ENCODE measurements around the gene PGBD5. TPM values are rescaled to one million over a fixed set of nuclear protein-coding genes. Genes with fewer than 3 reads are reported as not detected.

PGBD5 gene
- total and polyA plus RNA-seq, 2 experiments from 2014 or later: 0.82 to 2.4 TPM

GRCh38 chr1:230395932-230396331, 30.2 kb downstream of the PGBD5 start:
- no peaks in the 10 kb centered on the region for H3K9me2 ChIP-seq (replicated peaks; ENCODE audit: insufficient read depth)
- no peaks in the 10 kb centered on the region for H3K9me3 ChIP-seq (ENCODE audit: low read depth)
- H3K27ac ChIP-seq: no peak overlapping the region
- no peak overlapping the region for H3K4me3 ChIP-seq
- no peaks in the 10 kb centered on the region for H3K4me1 ChIP-seq (ENCODE audit: insufficient read depth)
- no peaks in the 10 kb centered on the region for H3K79me2 ChIP-seq
- H2AFZ ChIP-seq: no peak overlapping the region
- no peak overlapping the region for H3K4me2 ChIP-seq
- TF ChIP-seq EZH2 (IDR thresholded peaks at IDR 0.05; ENCODE audit: borderline replicate concordance): no peak
- no peak for TF ChIP-seq CTCF (IDR thresholded peaks at IDR 0.05; ENCODE audit: poor library complexity)
- no peak for TF ChIP-seq EZH2phosphoT487 (IDR thresholded peaks at IDR 0.05; ENCODE audit: low read depth, severe bottlenecking, unreplicated experiment)
- no CpG with 5 or more reads among the region's 1 CpG for WGBS (ENCODE audit: low lambda C conversion rate, missing lambda C conversion rate)
- peaks cover 3% of the 10 kb centered on the region for H3K27me3 ChIP-seq
- no peaks in the 10 kb centered on the region for H4K20me1 ChIP-seq (ENCODE audit: insufficient read depth, poor library complexity, severe bottlenecking)
- no peak for DNase-seq (ENCODE audit: low spot score)
- H3K36me3 ChIP-seq (replicated peaks; ENCODE audit: insufficient read depth, low read depth): no peaks in the 10 kb centered on the region

GRCh38 chr1:230394741-230395140, 31.4 kb downstream of the PGBD5 start:
- no CpG with 5 or more reads among the region's 8 CpGs for WGBS (ENCODE audit: low lambda C conversion rate, missing lambda C conversion rate)
- Histone ChIP-seq H3K4me3 (no peak overlapping the region), H3K4me1 (ENCODE audit: insufficient read depth) (no peaks in the 10 kb centered on the region), H2AFZ (no peak overlapping the region), H4K20me1 (ENCODE audit: insufficient read depth, poor library complexity, severe bottlenecking) (no peaks in the 10 kb centered on the region), H3K4me2 (no peak overlapping the region), H3K27ac (no peak overlapping the region), H3K9me3 (ENCODE audit: low read depth) (no peaks in the 10 kb centered on the region), H3K36me3 (replicated peaks; ENCODE audit: insufficient read depth, low read depth) (no peaks in the 10 kb centered on the region), H3K9me2 (replicated peaks; ENCODE audit: insufficient read depth) (no peaks in the 10 kb centered on the region), H3K27me3 (peaks cover 3% of the 10 kb centered on the region), H3K79me2 (no peaks in the 10 kb centered on the region)
- TF ChIP-seq EZH2phosphoT487 (IDR thresholded peaks at IDR 0.05; ENCODE audit: low read depth, severe bottlenecking, unreplicated experiment) (no peak), EZH2 (IDR thresholded peaks at IDR 0.05; ENCODE audit: borderline replicate concordance) (no peak), CTCF (IDR thresholded peaks at IDR 0.05; ENCODE audit: poor library complexity) (no peak)
- DNase-seq (ENCODE audit: low spot score): no peak

GRCh38 chr1:230394134-230394533, 32.0 kb downstream of the PGBD5 start:
- no peaks in the 10 kb centered on the region for H3K36me3 ChIP-seq (replicated peaks; ENCODE audit: insufficient read depth, low read depth)
- H4K20me1 ChIP-seq (ENCODE audit: insufficient read depth, poor library complexity, severe bottlenecking): no peaks in the 10 kb centered on the region
- TF ChIP-seq EZH2phosphoT487 (IDR thresholded peaks at IDR 0.05; ENCODE audit: low read depth, severe bottlenecking, unreplicated experiment): no peak
- TF ChIP-seq CTCF (IDR thresholded peaks at IDR 0.05; ENCODE audit: poor library complexity): no peak
- TF ChIP-seq EZH2 (IDR thresholded peaks at IDR 0.05; ENCODE audit: borderline replicate concordance): no peak
- peaks cover 3% of the 10 kb centered on the region for H3K27me3 ChIP-seq
- no peaks in the 10 kb centered on the region for H3K4me1 ChIP-seq (ENCODE audit: insufficient read depth)
- WGBS (ENCODE audit: low lambda C conversion rate, missing lambda C conversion rate): 78% methylated on average over 5 of the region's 7 CpGs
- no peaks in the 10 kb centered on the region for H3K9me2 ChIP-seq (replicated peaks; ENCODE audit: insufficient read depth)
- DNase-seq (ENCODE audit: low spot score): no peak
- H3K4me2 ChIP-seq: no peak overlapping the region
- no peaks in the 10 kb centered on the region for H3K79me2 ChIP-seq
- H3K4me3 ChIP-seq: no peak overlapping the region
- no peaks in the 10 kb centered on the region for H3K9me3 ChIP-seq (ENCODE audit: low read depth)
- no peak overlapping the region for H3K27ac ChIP-seq
- H2AFZ ChIP-seq: no peak overlapping the region

GRCh38 chr1:230393722-230394121, 32.4 kb downstream of the PGBD5 start:
- Histone ChIP-seq H3K9me3 (ENCODE audit: low read depth) (no peaks in the 10 kb centered on the region), H3K27me3 (peaks cover 3% of the 10 kb centered on the region), H3K4me3 (no peak overlapping the region), H4K20me1 (ENCODE audit: insufficient read depth, poor library complexity, severe bottlenecking) (no peaks in the 10 kb centered on the region), H3K79me2 (no peaks in the 10 kb centered on the region), H3K36me3 (replicated peaks; ENCODE audit: insufficient read depth, low read depth) (no peaks in the 10 kb centered on the region), H3K9me2 (replicated peaks; ENCODE audit: insufficient read depth) (no peaks in the 10 kb centered on the region), H3K4me1 (ENCODE audit: insufficient read depth) (no peaks in the 10 kb centered on the region), H2AFZ (no peak overlapping the region), H3K27ac (no peak overlapping the region), H3K4me2 (no peak overlapping the region)
- no peak for DNase-seq (ENCODE audit: low spot score)
- TF ChIP-seq EZH2phosphoT487 (IDR thresholded peaks at IDR 0.05; ENCODE audit: low read depth, severe bottlenecking, unreplicated experiment): no peak
- no peak for TF ChIP-seq EZH2 (IDR thresholded peaks at IDR 0.05; ENCODE audit: borderline replicate concordance)
- no peak for TF ChIP-seq CTCF (IDR thresholded peaks at IDR 0.05; ENCODE audit: poor library complexity)
- WGBS (ENCODE audit: low lambda C conversion rate, missing lambda C conversion rate): 92% methylated on average over 8 of the region's 18 CpGs
